Ovary (tissue), 9 donors: ENCODE measurements around the gene SLC31A1. TPM values are rescaled to one million over a fixed set of nuclear protein-coding genes. Genes with fewer than 3 reads are reported as not detected.

Experiments
- DNase-seq, 5 donors: peaks; one replicate each; pipeline ENCODE4 v3.0.0-alpha.2; 2019 to 2020
- H3K27ac ChIP-seq, 2 donors: fragments of 200-600 bp; one replicate each; pipeline versions ENCODE4 v1.5.1 to v1.8.0; 2019 to 2022
- H3K27me3 ChIP-seq: fragments of 200-600 bp; one replicate; pipeline ENCODE4 v1.8.0; 2022
- H3K36me3 ChIP-seq: fragments of 200-600 bp; sonication (generic); one replicate; pipeline ENCODE4 v1.5.1; 2019
- H3K4me1 ChIP-seq: one replicate; pipeline ENCODE4 v1.8.1; 2013; ENCODE audit warnings: mild to moderate bottlenecking, moderate library complexity; ENCODE audit not compliant: insufficient read depth
- H3K4me3 ChIP-seq: fragments of 200-600 bp; sonication (generic); one replicate; pipeline ENCODE4 v1.5.1; 2017
- H3K9me3 ChIP-seq, 2 donors: fragments of 200-600 bp in 1 of 2; sonication (generic) in 1 of 2; one replicate each; pipeline versions ENCODE4 v1.5.1 to v1.8.1; 2013 to 2019; ENCODE audit warnings: mild to moderate bottlenecking in 1 of 2, moderate library complexity in 1 of 2
- EP300 ChIP-seq: sonication (generic); formaldehyde crosslinking; IDR thresholded peaks from one replicate; pipeline ENCODE4 v1.6.1; 2017; ENCODE audit warnings: antibody characterized with exemption
- POLR2A ChIP-seq: fragments of 450-650 bp; IDR thresholded peaks from one replicate; pipeline ENCODE4 v1.6.1; 2017; ENCODE audit warnings: antibody characterized with exemption, mild to moderate bottlenecking, moderate library complexity
- WGBS, 3 donors: extraction: QIAGEN DNeasy Blood & Tissue Kit in 1 of 3; methylation state at CpG; one replicate each; pipeline versions ENCODE4 v1.1.5 to v1.1.7; 2013 to 2017; 5-methylcytosine and 5-hydroxymethylcytosine counted together
- intact Hi-C, 4 donors: fragments of 100-400 bp; cut with DNase I; formaldehyde crosslinking; loops; one replicate each; pipeline versions ENCODE4 v1.11.0 to v1.15.1; 2022 to 2023
- polyA plus RNA-seq, 2 donors: library from polyadenylated mRNA; stranded (reverse); fragments of 200-250 nt in 1 of 2; fragments of 350-450 nt in 1 of 2; fragmentation: Illumina TruSeq in 1 of 2; extraction: RNeasy Lipid Tissue Mini Kit (QIAGEN cat#74804) in 1 of 2; gene quantifications; one replicate each; pipeline ENCODE4 v1.2.3, GENCODE V29; 2013 to 2014
- total RNA-seq, 7 donors: library from RNA; depleted of rRNA in 2 of 7; stranded (reverse); fragments of >200 nt in 2 of 7; fragmentation: NEBNext Ultra II Directional in 3 of 7; extraction: Animal tissue kit (Norgen Biotek cat#: 25700) in 3 of 7; gene quantifications; one replicate each; pipeline versions ENCODE4 v1.1.0 to v1.2.4, GENCODE V29; 2016 to 2023
- TF ChIP-seq, protein P1 (sequence below), 3 donors: fragments of 450-650 bp in 2 of 3; fragments of 200-600 bp in 1 of 3; IDR thresholded peaks; one replicate each; pipeline versions ENCODE4 v1.5.1 to v1.8.0; 2016 to 2022; ENCODE audit warnings: antibody characterized with exemption in 3 of 3, mild to moderate bottlenecking in 1 of 3
- donor health status: DM: no; HTN: no; CAD: no; lungs with moderate emphysema.
- donor health status: DM: no; HTN: no; CAD: no.
- donor health status: Bipolar disorder and iron deficiency.
- donor health status: DM: yes; HTN: yes; CAD: no.
- donor health status: DM: no; HTN: no; CAD: no.
- donor health status: DM: yes; HTN: yes; CAD: no.

Gene SLC31A1
- total and polyA plus RNA-seq, 9 donors, result 5.3 to 24.1 (median 12.5) TPM

GRCh38 chr9:113296796-113297558 is 75.6 kb downstream of the SLC31A1 start:
- H3K27me3 ChIP-seq, result no peaks in the 10 kb centered on the region
- H3K27ac ChIP-seq, result no peak overlapping the region
- no peak overlapping the region for H3K4me3 ChIP-seq
- DNase-seq, result no peak
- H3K9me3 ChIP-seq, result no peaks in the 10 kb centered on the region
- no peaks in the 10 kb centered on the region for H3K4me1 ChIP-seq
- intact Hi-C loops, result no loop called here
- TF ChIP-seq, protein P1, sequence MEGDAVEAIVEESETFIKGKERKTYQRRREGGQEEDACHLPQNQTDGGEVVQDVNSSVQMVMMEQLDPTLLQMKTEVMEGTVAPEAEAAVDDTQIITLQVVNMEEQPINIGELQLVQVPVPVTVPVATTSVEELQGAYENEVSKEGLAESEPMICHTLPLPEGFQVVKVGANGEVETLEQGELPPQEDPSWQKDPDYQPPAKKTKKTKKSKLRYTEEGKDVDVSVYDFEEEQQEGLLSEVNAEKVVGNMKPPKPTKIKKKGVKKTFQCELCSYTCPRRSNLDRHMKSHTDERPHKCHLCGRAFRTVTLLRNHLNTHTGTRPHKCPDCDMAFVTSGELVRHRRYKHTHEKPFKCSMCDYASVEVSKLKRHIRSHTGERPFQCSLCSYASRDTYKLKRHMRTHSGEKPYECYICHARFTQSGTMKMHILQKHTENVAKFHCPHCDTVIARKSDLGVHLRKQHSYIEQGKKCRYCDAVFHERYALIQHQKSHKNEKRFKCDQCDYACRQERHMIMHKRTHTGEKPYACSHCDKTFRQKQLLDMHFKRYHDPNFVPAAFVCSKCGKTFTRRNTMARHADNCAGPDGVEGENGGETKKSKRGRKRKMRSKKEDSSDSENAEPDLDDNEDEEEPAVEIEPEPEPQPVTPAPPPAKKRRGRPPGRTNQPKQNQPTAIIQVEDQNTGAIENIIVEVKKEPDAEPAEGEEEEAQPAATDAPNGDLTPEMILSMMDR (IDR thresholded peaks at IDR 0.05), result no peak
- TF ChIP-seq EP300 (no peak), POLR2A (no peak)
- WGBS, 3 donors, result 59 to 70% (median 66%) methylated on average over 9 of the region's 9 CpGs
- no peaks in the 10 kb centered on the region for H3K36me3 ChIP-seq

DNA sequence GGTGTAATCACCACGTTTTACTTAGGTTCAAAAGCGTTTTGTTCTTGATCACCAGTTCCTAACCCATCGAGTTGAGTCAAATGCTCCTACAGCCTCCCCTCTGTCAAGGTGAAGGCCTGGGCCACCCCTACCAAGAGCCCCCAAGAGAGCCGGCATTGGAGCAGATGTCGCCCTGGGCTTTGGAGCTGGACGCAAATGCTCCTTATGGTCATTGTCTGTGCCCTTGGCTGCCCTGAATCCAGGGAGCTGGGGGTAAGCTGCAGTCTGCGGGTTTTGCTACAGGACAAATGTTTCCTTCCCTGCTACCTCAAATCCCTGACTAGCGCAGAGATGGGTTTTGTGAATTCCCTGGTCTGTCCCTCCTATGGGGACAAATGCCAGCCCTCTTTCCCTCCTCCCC is 77.0 kb downstream of the SLC31A1 start:
- H3K9me3 ChIP-seq, result no peaks in the 10 kb centered on the region
- H3K27me3 ChIP-seq, result no peaks in the 10 kb centered on the region
- intact Hi-C loops, result no loop called here
- no peaks in the 10 kb centered on the region for H3K4me1 ChIP-seq
- no peak overlapping the region for H3K27ac ChIP-seq
- no peak for DNase-seq
- WGBS, 3 donors, result 87 to 91% (median 89%) methylated on average over 8 of the region's 8 CpGs
- H3K4me3 ChIP-seq, result no peak overlapping the region
- no peaks in the 10 kb centered on the region for H3K36me3 ChIP-seq
- TF ChIP-seq EP300, result no peak
- TF ChIP-seq POLR2A, result no peak
- TF ChIP-seq, protein P1 (IDR thresholded peaks at IDR 0.05), result no peak

GRCh38 chr9:113298924-113299770 is 77.8 kb downstream of the SLC31A1 start:
- H3K9me3 ChIP-seq, result no peaks in the 10 kb centered on the region
- intact Hi-C loops, result no loop called here
- no peak for DNase-seq
- TF ChIP-seq POLR2A, result no peak
- TF ChIP-seq, protein P1 (IDR thresholded peaks at IDR 0.05), result no peak
- no peak for TF ChIP-seq EP300
- no peak overlapping the region for H3K4me3 ChIP-seq
- H3K27ac ChIP-seq, result no peak overlapping the region
- H3K27me3 ChIP-seq, result no peaks in the 10 kb centered on the region
- 82 to 85% (median 83%) methylated on average over 15 of the region's 15 CpGs for WGBS, 3 donors
- no peaks in the 10 kb centered on the region for H3K36me3 ChIP-seq
- no peaks in the 10 kb centered on the region for H3K4me1 ChIP-seq

DNA sequence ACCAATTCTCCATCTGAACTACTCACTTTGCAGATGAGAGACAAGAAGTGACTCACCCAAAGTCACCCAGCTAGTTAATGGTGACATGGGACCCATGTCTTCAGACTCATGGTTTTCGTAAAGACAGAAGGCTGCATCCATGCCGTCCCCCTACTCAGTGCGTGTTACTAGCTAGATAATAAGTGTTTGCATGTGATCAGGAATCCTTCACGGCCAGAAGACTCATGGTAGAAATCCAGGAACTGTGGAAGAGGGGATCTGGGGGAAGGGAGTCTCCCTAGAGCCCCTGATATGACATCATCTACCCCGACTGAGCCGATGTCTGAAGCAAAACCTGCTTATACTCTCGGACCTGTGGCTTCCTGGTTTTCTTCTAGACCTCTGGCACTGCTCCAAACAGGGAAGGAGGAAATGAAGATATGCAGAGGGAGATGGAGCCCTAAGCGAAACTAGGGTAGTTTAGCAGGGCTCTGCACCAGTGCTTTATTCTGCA is 78.5 kb downstream of the SLC31A1 start:
- Histone ChIP-seq H3K36me3 (no peaks in the 10 kb centered on the region), H3K9me3 (no peaks in the 10 kb centered on the region), H3K4me1 (no peaks in the 10 kb centered on the region), H3K27ac (no peak overlapping the region), H3K27me3 (no peaks in the 10 kb centered on the region), H3K4me3 (no peak overlapping the region)
- WGBS, 3 donors, result 23 to 30% (median 24%) methylated on average over 8 of the region's 8 CpGs
- TF ChIP-seq EP300, result no peak
- no peak for TF ChIP-seq POLR2A
- TF ChIP-seq, protein P1 (IDR thresholded peaks at IDR 0.05), result no peak
- intact Hi-C loops, result loop anchor here in 1 of 4 donors (10.0 kb wide), 1 partner anchor 105 kb away; the partner anchor contains the start of gene ALAD
- no peak for DNase-seq
